HepG2 (cell line): Measurements from ENCODE around the gene ATP13A3. TPM values are rescaled to one million over a fixed set of nuclear protein-coding genes. Genes with fewer than 3 reads are reported as not detected.

Experiments used
- BCL3 ChIP-seq: sonication (generic); formaldehyde crosslinking; IDR thresholded peaks from 2 replicates; pipeline ENCODE4 v1.5.1; 2020; ENCODE audit warnings: mild to moderate bottlenecking, missing genetic modification reagents, moderate library complexity
- DNMT1 ChIP-seq: sonication (generic); formaldehyde crosslinking; IDR thresholded peaks from 2 replicates; pipeline ENCODE4 v1.5.1; 2020; ENCODE audit warnings: mild to moderate bottlenecking, missing genetic modification reagents
- ELF1 ChIP-seq: sonication (generic); formaldehyde crosslinking; IDR thresholded peaks from 2 replicates; pipeline ENCODE4 v1.4.0; 2020; ENCODE audit warnings: missing genetic modification reagents
- FOSL2 ChIP-seq: sonication (generic); formaldehyde crosslinking; IDR thresholded peaks from 2 replicates; pipeline ENCODE4 v1.4.0; 2020; ENCODE audit warnings: missing genetic modification reagents
- GATAD2A ChIP-seq: IDR thresholded peaks from 2 replicates; pipeline ENCODE4 v1.6.1; 2016
- IRF2 ChIP-seq: IDR thresholded peaks from 2 replicates; pipeline ENCODE4 v1.6.1; 2018; ENCODE audit warnings: missing genetic modification reagents, missing compliant biosample characterization
- MAF1 ChIP-seq: sonication (generic); formaldehyde crosslinking; IDR thresholded peaks from 2 replicates; pipeline ENCODE4 v1.5.0; 2020; ENCODE audit warnings: missing genetic modification reagents, borderline replicate concordance
- MXI1 ChIP-seq: IDR thresholded peaks from 3 replicates; pipeline ENCODE4 v1.6.1; 2012; ENCODE audit warnings: low read depth, low read length, inconsistent platforms, borderline replicate concordance
- NCOR1 ChIP-seq: fragments of 200-600 bp; sonication (generic); IDR thresholded peaks from 2 replicates; pipeline ENCODE4 v1.7.0; 2017; ENCODE audit warnings: antibody characterized with exemption, low read length, borderline replicate concordance
- PAX8 ChIP-seq: sonication (generic); formaldehyde crosslinking; IDR thresholded peaks from 2 replicates; pipeline ENCODE4 v1.8.0; 2022; ENCODE audit warnings: mild to moderate bottlenecking, missing genetic modification reagents, borderline replicate concordance
- PITX1 ChIP-seq: sonication (generic); formaldehyde crosslinking; IDR thresholded peaks from 2 replicates; pipeline ENCODE4 v1.5.1; 2020; ENCODE audit warnings: mild to moderate bottlenecking, missing genetic modification reagents
- RXRA ChIP-seq: sonication (generic); formaldehyde crosslinking; IDR thresholded peaks from 2 replicates; pipeline ENCODE4 v1.5.1; 2020; ENCODE audit warnings: missing genetic modification reagents
- SP5 ChIP-seq: IDR thresholded peaks from 2 replicates; pipeline ENCODE4 v1.6.1; 2016; ENCODE audit warnings: low read depth, borderline replicate concordance
- ZNF263 ChIP-seq: sonication (generic); formaldehyde crosslinking; IDR thresholded peaks from 2 replicates; pipeline ENCODE4 v1.4.0; 2020; ENCODE audit warnings: missing genetic modification reagents
- ZNF562 ChIP-seq: sonication (generic); formaldehyde crosslinking; IDR thresholded peaks from 2 replicates; pipeline ENCODE4 v1.8.0; 2022; ENCODE audit warnings: missing genetic modification reagents, borderline replicate concordance
- ZNF672 ChIP-seq: sonication (generic); formaldehyde crosslinking; IDR thresholded peaks from 2 replicates; pipeline ENCODE4 v1.8.1; 2022; ENCODE audit warnings: missing genetic modification reagents
- ZNF879 ChIP-seq: sonication (generic); formaldehyde crosslinking; IDR thresholded peaks from 2 replicates; pipeline ENCODE4 v1.8.1; 2023; ENCODE audit warnings: missing genetic modification reagents
- polyA plus RNA-seq, 8 experiments: library from polyadenylated mRNA; depleted of rRNA in 3 of 8; stranded (reverse) in 7 of 8; unstranded in 1 of 8; fragments of >200 nt; fragmentation: Illumina TruSeq in 4 of 8; extraction: Trizol in 4 of 8; gene quantifications; 2 replicates each; pipeline versions ENCODE4 v1.2.1 to v1.2.3, GENCODE V29; 2011 to 2016; ENCODE audit warnings: low read depth in 4 of 8, missing spikeins in 1 of 8, mixed read lengths in 1 of 8; ENCODE audit not compliant: insufficient read depth in 1 of 8
- total RNA-seq, 5 experiments: library from RNA; depleted of rRNA; stranded (reverse); fragments of >200 nt; fragmentation: Illumina TruSeq; extraction: Trizol; gene quantifications; 2 replicates each; pipeline ENCODE4 v1.2.3, GENCODE V29; 2016; ENCODE audit warnings: low read depth in 1 of 5
- TF ChIP-seq, protein P1 (sequence below): sonication (generic); formaldehyde crosslinking; IDR thresholded peaks from 2 replicates; pipeline ENCODE4 v1.5.0; 2020; ENCODE audit warnings: mild to moderate bottlenecking, missing genetic modification reagents, borderline replicate concordance
- TF ChIP-seq, protein P2 (sequence below): sonication (generic); formaldehyde crosslinking; IDR thresholded peaks from 2 replicates; pipeline ENCODE4 v1.5.0; 2020; ENCODE audit warnings: mild to moderate bottlenecking, missing genetic modification reagents, borderline replicate concordance
- TF ChIP-seq, protein P3 (sequence below): IDR thresholded peaks from 2 replicates; pipeline ENCODE4 v1.6.1; 2012; ENCODE audit warnings: inconsistent platforms
- TF ChIP-seq, protein P4 (sequence below): sonication (generic); formaldehyde crosslinking; IDR thresholded peaks from 2 replicates; pipeline ENCODE4 v1.8.0; 2022; ENCODE audit warnings: mild to moderate bottlenecking, missing genetic modification reagents, moderate library complexity

ATP13A3 gene
- total and polyA plus RNA-seq, 2 of the 13 experiments (the other 11 are each of a cell fraction or from before 2014, with no cell fraction given) = 44.9 to 80.8 TPM

DNA sequence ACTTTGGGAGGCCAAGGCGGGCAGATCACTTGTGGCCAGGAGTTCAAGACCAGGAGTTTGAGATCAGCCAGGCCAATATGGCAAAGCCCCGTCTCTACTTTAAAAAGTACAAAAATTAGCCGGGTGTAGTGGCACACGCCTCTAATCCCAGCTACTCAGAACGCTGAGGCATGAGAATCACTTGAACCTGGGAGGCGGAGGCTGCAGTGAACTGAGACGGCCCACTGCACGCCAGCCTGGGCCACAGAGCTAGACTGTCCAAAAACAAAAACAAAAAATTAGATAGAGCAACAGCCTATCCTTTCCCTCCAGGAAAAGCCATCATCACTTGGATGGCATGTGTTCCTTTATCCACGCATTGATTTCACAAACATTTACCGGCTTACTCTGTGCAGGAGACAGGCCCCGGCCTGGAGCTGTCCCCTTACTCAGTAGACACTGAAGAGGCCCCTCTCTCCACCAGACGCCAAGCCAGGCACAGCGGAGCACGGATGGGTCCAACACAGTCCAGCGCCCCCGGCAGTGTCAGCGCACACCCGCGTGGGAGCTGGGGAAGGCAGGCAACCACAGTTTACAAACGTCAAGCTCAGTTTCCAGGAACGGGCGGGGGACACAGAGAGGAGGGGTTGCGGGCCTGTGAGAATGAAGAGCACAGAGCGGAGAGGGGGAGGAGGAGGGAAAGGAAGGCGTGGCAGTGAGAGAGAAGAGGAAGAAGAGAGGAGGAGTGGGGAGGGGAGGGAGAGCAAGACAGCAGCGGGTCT lies 90.8 kb downstream of the ATP13A3 start (continued):
- TF ChIP-seq MAF1 (CRISPR knock-in tag) (no peak), SP5 (CRISPR knock-in tag) (peak; percentile 74; the same call in 1 of the 2 replicates), PAX8 (CRISPR knock-in tag) (no peak), FOSL2 (peak; percentile 84), BCL3 (CRISPR knock-in tag) (no peak), RXRA (CRISPR knock-in tag) (no peak), ZNF672 (no peak), GATAD2A (peak; percentile 47), NCOR1 (no peak), PITX1 (CRISPR knock-in tag) (no peak), IRF2 (CRISPR knock-in tag) (no peak), ZNF263 (CRISPR knock-in tag) (peak; percentile 88), DNMT1 (CRISPR knock-in tag) (no peak), MXI1 (no peak), ZNF562 (CRISPR knock-in tag) (no peak), ELF1 (CRISPR knock-in tag) (no peak), ZNF879 (CRISPR knock-in tag) (no peak)
- TF ChIP-seq, protein P1, sequence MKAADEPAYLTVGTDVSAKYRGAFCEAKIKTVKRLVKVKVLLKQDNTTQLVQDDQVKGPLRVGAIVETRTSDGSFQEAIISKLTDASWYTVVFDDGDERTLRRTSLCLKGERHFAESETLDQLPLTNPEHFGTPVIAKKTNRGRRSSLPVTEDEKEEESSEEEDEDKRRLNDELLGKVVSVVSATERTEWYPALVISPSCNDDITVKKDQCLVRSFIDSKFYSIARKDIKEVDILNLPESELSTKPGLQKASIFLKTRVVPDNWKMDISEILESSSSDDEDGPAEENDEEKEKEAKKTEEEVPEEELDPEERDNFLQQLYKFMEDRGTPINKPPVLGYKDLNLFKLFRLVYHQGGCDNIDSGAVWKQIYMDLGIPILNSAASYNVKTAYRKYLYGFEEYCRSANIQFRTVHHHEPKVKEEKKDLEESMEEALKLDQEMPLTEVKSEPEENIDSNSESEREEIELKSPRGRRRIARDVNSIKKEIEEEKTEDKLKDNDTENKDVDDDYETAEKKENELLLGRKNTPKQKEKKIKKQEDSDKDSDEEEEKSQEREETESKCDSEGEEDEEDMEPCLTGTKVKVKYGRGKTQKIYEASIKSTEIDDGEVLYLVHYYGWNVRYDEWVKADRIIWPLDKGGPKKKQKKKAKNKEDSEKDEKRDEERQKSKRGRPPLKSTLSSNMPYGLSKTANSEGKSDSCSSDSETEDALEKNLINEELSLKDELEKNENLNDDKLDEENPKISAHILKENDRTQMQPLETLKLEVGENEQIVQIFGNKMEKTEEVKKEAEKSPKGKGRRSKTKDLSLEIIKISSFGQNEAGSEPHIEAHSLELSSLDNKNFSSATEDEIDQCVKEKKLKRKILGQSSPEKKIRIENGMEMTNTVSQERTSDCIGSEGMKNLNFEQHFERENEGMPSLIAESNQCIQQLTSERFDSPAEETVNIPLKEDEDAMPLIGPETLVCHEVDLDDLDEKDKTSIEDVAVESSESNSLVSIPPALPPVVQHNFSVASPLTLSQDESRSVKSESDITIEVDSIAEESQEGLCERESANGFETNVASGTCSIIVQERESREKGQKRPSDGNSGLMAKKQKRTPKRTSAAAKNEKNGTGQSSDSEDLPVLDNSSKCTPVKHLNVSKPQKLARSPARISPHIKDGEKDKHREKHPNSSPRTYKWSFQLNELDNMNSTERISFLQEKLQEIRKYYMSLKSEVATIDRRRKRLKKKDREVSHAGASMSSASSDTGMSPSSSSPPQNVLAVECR = peak; percentile 50; the same call in 1 of the 2 replicates
- TF ChIP-seq, protein P2, sequence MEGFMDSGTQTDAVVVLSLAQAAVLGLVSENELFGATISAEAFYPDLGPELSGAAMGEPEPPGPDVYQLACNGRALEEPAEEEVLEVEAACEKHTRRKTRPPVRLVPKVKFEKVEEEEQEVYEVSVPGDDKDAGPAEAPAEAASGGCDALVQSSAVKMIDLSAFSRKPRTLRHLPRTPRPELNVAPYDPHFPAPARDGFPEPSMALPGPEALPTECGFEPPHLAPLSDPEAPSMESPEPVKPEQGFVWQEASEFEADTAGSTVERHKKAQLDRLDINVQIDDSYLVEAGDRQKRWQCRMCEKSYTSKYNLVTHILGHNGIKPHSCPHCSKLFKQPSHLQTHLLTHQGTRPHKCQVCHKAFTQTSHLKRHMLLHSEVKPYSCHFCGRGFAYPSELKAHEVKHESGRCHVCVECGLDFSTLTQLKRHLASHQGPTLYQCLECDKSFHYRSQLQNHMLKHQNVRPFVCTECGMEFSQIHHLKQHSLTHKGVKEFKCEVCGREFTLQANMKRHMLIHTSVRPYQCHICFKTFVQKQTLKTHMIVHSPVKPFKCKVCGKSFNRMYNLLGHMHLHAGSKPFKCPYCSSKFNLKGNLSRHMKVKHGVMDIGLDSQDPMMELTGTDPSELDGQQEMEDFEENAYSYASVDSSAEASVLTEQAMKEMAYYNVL = peak; percentile 86; the same call in 1 of the 2 replicates
- TF ChIP-seq, protein P3, sequence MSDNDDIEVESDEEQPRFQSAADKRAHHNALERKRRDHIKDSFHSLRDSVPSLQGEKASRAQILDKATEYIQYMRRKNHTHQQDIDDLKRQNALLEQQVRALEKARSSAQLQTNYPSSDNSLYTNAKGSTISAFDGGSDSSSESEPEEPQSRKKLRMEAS = 0 out of 2 replicates have a peak, but pooled peaks have one; percentile 11
- TF ChIP-seq, protein P4, sequence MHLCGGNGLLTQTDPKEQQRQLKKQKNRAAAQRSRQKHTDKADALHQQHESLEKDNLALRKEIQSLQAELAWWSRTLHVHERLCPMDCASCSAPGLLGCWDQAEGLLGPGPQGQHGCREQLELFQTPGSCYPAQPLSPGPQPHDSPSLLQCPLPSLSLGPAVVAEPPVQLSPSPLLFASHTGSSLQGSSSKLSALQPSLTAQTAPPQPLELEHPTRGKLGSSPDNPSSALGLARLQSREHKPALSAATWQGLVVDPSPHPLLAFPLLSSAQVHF (CRISPR knock-in tag) = no peak
